Uterus (tissue), 4 donors: ENCODE data around the gene CRTAC1. TPM values are rescaled to one million over a fixed set of nuclear protein-coding genes. Genes with fewer than 3 reads are reported as not detected.

Experiments
- DNase-seq, 2 donors: peaks; one replicate each; pipeline ENCODE4 v3.0.0-alpha.2; 2019 to 2020
- H3K27ac ChIP-seq, 2 donors: fragments of 200-600 bp; sonication (generic); 1 replicate in 1 of 2; 2 replicates in 1 of 2; pipeline ENCODE4 v1.5.1; 2016 to 2018
- H3K27me3 ChIP-seq, 2 donors: fragments of 200-600 bp; sonication (generic); one replicate each; pipeline ENCODE4 v1.5.1; 2018 to 2019; ENCODE audit warnings: control low read depth in 1 of 2
- H3K36me3 ChIP-seq, 2 donors: fragments of 200-600 bp; sonication (generic); one replicate each; pipeline ENCODE4 v1.5.1; 2019; ENCODE audit warnings: control low read depth in 1 of 2
- H3K4me1 ChIP-seq, 2 donors: fragments of 200-600 bp; sonication (generic); one replicate each; pipeline ENCODE4 v1.5.1; 2018 to 2019; ENCODE audit warnings: control low read depth in 1 of 2
- H3K4me3 ChIP-seq, 2 donors: fragments of 200-600 bp; sonication (generic); 1 replicate in 1 of 2; 2 replicates in 1 of 2; pipeline ENCODE4 v1.5.1; 2018 to 2019; ENCODE audit warnings: mild to moderate bottlenecking in 1 of 2
- H3K9me3 ChIP-seq, 2 donors: fragments of 200-600 bp; sonication (generic); one replicate each; pipeline ENCODE4 v1.5.1; 2019; ENCODE audit warnings: control low read depth in 1 of 2
- CTCF ChIP-seq, 4 experiments: fragments of 200-600 bp in 2 of 4; fragments of 450-650 bp in 2 of 4; sonication (generic) in 2 of 4; IDR thresholded peaks; one replicate each; pipeline ENCODE4 v1.5.1; 2016 to 2019; ENCODE audit warnings: antibody characterized with exemption in 4 of 4, mild to moderate bottlenecking in 2 of 4, moderate library complexity in 1 of 4
- POLR2A ChIP-seq, 2 donors: fragments of 450-650 bp; IDR thresholded peaks; one replicate each; pipeline ENCODE4 v1.6.1; 2016; ENCODE audit warnings: antibody characterized with exemption in 2 of 2, mild to moderate bottlenecking in 1 of 2, moderate library complexity in 1 of 2
- intact Hi-C: fragments of 100-400 bp; cut with DNase I; formaldehyde crosslinking; loops from one replicate; pipeline ENCODE4 v1.15.1; 2023; ENCODE audit warnings: low total_unique reads
- total RNA-seq, 4 donors: library from RNA; depleted of rRNA in 3 of 4; stranded (reverse); fragments of >200 nt in 3 of 4; gene quantifications; one replicate each; pipeline versions ENCODE4 v1.1.0 to v1.2.4, GENCODE V29; 2014 to 2023
- donor health status: DM: yes; HTN: yes; CAD: no.

The CRTAC1 gene
- total RNA-seq, 4 donors from 2014 or later: 0.26 to 7.5 (median 2.0) TPM

- Histone ChIP-seq H3K36me3 (no peaks in the 10 kb centered on the region), H3K27me3 (peaks cover 0 to 9% of the 10 kb centered on the region in 2 donors), H3K27ac (no peak overlapping the region), H3K9me3 (no peaks in the 10 kb centered on the region), H3K4me3 (no peak overlapping the region), H3K4me1 (no peaks in the 10 kb centered on the region)
- TF ChIP-seq CTCF (IDR thresholded peaks at IDR 0.05) (no peak), POLR2A (IDR thresholded peaks at IDR 0.05) (no peak)
- intact Hi-C loops: no loop called here
- no peak for DNase-seq
Measured at GRCh38 chr10:97975598-97975997, 54.8 kb downstream of the CRTAC1 start.

- TF ChIP-seq CTCF (IDR thresholded peaks at IDR 0.05) (no peak), POLR2A (IDR thresholded peaks at IDR 0.05) (no peak)
- DNase-seq: no peak
- Histone ChIP-seq H3K9me3 (no peaks in the 10 kb centered on the region), H3K27me3 (peaks cover 0 to 9% of the 10 kb centered on the region in 2 donors), H3K4me1 (no peaks in the 10 kb centered on the region), H3K27ac (no peak overlapping the region), H3K36me3 (no peaks in the 10 kb centered on the region), H3K4me3 (no peak overlapping the region)
- intact Hi-C loops: no loop called here
Measured at GRCh38 chr10:97974526-97975525, 55.6 kb downstream of the CRTAC1 start.

GRCh38 chr10:97974100-97974499 lies 56.3 kb downstream of the CRTAC1 start:
- H3K4me1 ChIP-seq: no peaks in the 10 kb centered on the region
- no peak overlapping the region for H3K4me3 ChIP-seq
- TF ChIP-seq CTCF (IDR thresholded peaks at IDR 0.05): no peak
- TF ChIP-seq POLR2A (IDR thresholded peaks at IDR 0.05): no peak
- H3K27ac ChIP-seq: no peak overlapping the region
- peaks cover 0 to 9% of the 10 kb centered on the region in 2 donors for H3K27me3 ChIP-seq
- H3K36me3 ChIP-seq: no peaks in the 10 kb centered on the region
- intact Hi-C loops: no loop called here
- H3K9me3 ChIP-seq: no peaks in the 10 kb centered on the region
- DNase-seq: no peak

GRCh38 chr10:97969538-97970079 lies 60.8 kb downstream of the CRTAC1 start:
- no peak overlapping the region for H3K27ac ChIP-seq
- TF ChIP-seq CTCF (IDR thresholded peaks at IDR 0.05) (no peak), POLR2A (IDR thresholded peaks at IDR 0.05) (no peak)
- no peaks in the 10 kb centered on the region for H3K4me1 ChIP-seq
- no peak for DNase-seq
- intact Hi-C loops: no loop called here
- no peak overlapping the region for H3K4me3 ChIP-seq
- no peaks in the 10 kb centered on the region for H3K36me3 ChIP-seq
- no peaks in the 10 kb centered on the region for H3K9me3 ChIP-seq
- H3K27me3 ChIP-seq: no peaks in the 10 kb centered on the region

GRCh38 chr10:97964748-97965147 lies 65.7 kb downstream of the CRTAC1 start:
- no peak for DNase-seq
- Histone ChIP-seq H3K27ac (no peak overlapping the region), H3K36me3 (no peaks in the 10 kb centered on the region), H3K4me3 (no peak overlapping the region), H3K9me3 (no peaks in the 10 kb centered on the region), H3K4me1 (no peaks in the 10 kb centered on the region), H3K27me3 (no peaks in the 10 kb centered on the region)
- TF ChIP-seq POLR2A (IDR thresholded peaks at IDR 0.05) (no peak), CTCF (IDR thresholded peaks at IDR 0.05) (no peak)
- intact Hi-C loops: no loop called here
